ENCODE data around the gene WDR74. TPM values are rescaled to one million over a fixed set of nuclear protein-coding genes. Genes with fewer than 3 reads are reported as not detected.

Gene WDR74
- total RNA-seq, 2 donors from 2014 or later, result 15.8 to 40.0 TPM

DNA sequence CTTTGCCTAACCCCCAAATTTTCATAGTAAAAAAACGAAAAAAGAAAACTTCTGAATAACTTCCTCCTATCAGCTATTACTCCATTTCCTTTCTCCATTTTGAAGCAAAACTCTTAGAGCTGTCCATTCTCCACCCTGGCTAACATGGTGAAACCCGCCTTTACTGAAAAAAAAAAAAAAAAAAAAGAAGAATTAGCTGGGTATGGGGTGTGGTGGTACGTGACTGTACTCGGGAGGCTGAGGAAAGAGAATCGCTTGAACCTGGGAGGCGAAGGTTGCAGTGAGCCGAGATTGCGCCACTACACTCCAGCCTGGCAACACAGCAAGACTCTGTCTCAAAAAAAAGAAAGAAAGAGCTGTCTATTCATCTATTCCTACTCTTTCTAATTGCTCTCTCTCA, 22.8 kb downstream of the WDR74 start:
- peaks cover 0 to 21% of the 10 kb centered on the region in 2 donors for H3K36me3 ChIP-seq (replicated peaks in 1 of 2; ENCODE audit: insufficient read depth in 1 of 2, low read depth in 2 of 2)
- no peaks in the 10 kb centered on the region for H3K27me3 ChIP-seq
- no peak overlapping the region for H3K4me3 ChIP-seq
- H3K4me1 ChIP-seq, result no peaks in the 10 kb centered on the region
- ATAC-seq (no peak), DNase-seq (no peak)
- no peak overlapping the region for H3K27ac ChIP-seq
- no peaks in the 10 kb centered on the region for H3K9me3 ChIP-seq
- intact Hi-C loops (cut with DNase I), result no loop called here
- 78 to 90% methylated on average over 8 of the region's 8 CpGs for WGBS, 2 donors
- TF ChIP-seq, protein P1, sequence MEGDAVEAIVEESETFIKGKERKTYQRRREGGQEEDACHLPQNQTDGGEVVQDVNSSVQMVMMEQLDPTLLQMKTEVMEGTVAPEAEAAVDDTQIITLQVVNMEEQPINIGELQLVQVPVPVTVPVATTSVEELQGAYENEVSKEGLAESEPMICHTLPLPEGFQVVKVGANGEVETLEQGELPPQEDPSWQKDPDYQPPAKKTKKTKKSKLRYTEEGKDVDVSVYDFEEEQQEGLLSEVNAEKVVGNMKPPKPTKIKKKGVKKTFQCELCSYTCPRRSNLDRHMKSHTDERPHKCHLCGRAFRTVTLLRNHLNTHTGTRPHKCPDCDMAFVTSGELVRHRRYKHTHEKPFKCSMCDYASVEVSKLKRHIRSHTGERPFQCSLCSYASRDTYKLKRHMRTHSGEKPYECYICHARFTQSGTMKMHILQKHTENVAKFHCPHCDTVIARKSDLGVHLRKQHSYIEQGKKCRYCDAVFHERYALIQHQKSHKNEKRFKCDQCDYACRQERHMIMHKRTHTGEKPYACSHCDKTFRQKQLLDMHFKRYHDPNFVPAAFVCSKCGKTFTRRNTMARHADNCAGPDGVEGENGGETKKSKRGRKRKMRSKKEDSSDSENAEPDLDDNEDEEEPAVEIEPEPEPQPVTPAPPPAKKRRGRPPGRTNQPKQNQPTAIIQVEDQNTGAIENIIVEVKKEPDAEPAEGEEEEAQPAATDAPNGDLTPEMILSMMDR (IDR thresholded peaks at IDR 0.05), result no peak
- TF ChIP-seq POLR2A (IDR thresholded peaks at IDR 0.05), result no peak

GRCh38 chr11:62811659-62812058, 27.7 kb downstream of the WDR74 start:
- no peaks in the 10 kb centered on the region for H3K9me3 ChIP-seq
- peaks cover 1% of the 10 kb centered on the region for H3K4me1 ChIP-seq
- H3K4me3 ChIP-seq, result no peak overlapping the region
- H3K27ac ChIP-seq, result no peak overlapping the region
- DNase-seq (no peak), ATAC-seq (no peak)
- WGBS, 2 donors, result 74 to 83% methylated on average over 2 of the region's 2 CpGs
- intact Hi-C loops (cut with DNase I), result no loop called here
- H3K36me3 ChIP-seq (replicated peaks in 1 of 2; ENCODE audit: insufficient read depth in 1 of 2, low read depth in 2 of 2), result no peaks in the 10 kb centered on the region
- no peak for TF ChIP-seq POLR2A (IDR thresholded peaks at IDR 0.05)
- TF ChIP-seq, protein P1 (IDR thresholded peaks at IDR 0.05), result no peak
- H3K27me3 ChIP-seq, result no peaks in the 10 kb centered on the region

- intact Hi-C loops (cut with DNase I), result no loop called here
- peaks cover 11% of the 10 kb centered on the region for H3K4me1 ChIP-seq
- no peaks in the 10 kb centered on the region for H3K27me3 ChIP-seq
- no peaks in the 10 kb centered on the region for H3K9me3 ChIP-seq
- TF ChIP-seq, protein P1 (IDR thresholded peaks at IDR 0.05), result no peak
- no peak for TF ChIP-seq POLR2A (IDR thresholded peaks at IDR 0.05)
- no peaks in the 10 kb centered on the region for H3K36me3 ChIP-seq (replicated peaks in 1 of 2; ENCODE audit: insufficient read depth in 1 of 2, low read depth in 2 of 2)
- no peak overlapping the region for H3K27ac ChIP-seq
- DNase-seq (no peak), ATAC-seq (no peak)
- WGBS, 2 donors, result 14 to 20% methylated on average over 1 of the region's 1 CpG
- H3K4me3 ChIP-seq, result no peak overlapping the region
Measured at GRCh38 chr11:62810748-62811147, 28.6 kb downstream of the WDR74 start.

GRCh38 chr11:62806611-62807121, 32.7 kb downstream of the WDR74 start:
- peak in 1 of 3 donors; percentile 5 for TF ChIP-seq POLR2A (IDR thresholded peaks at IDR 0.05)
- TF ChIP-seq, protein P1 (IDR thresholded peaks at IDR 0.05), result no peak
- intact Hi-C loops (cut with DNase I), result no loop called here
- peak overlapping the region; percentile 53 to 92 (median 84) for H3K27ac ChIP-seq
- 63 to 80% methylated on average over 4 to 5 of the region's 5 CpGs for WGBS, 2 donors
- no peaks in the 10 kb centered on the region for H3K27me3 ChIP-seq
- no peaks in the 10 kb centered on the region for H3K36me3 ChIP-seq (replicated peaks in 1 of 2; ENCODE audit: insufficient read depth in 1 of 2, low read depth in 2 of 2)
- no peak overlapping the region for H3K4me3 ChIP-seq
- no peaks in the 10 kb centered on the region for H3K9me3 ChIP-seq
- ATAC-seq, result no peak
- peaks cover 25% of the 10 kb centered on the region for H3K4me1 ChIP-seq
- peak in 3 of 4 donors; percentile 15 to 47 (median 27) for DNase-seq

GRCh38 chr11:62805961-62806441, 33.4 kb downstream of the WDR74 start:
- ATAC-seq (no peak), DNase-seq (no peak)
- H3K9me3 ChIP-seq, result no peaks in the 10 kb centered on the region
- peaks cover 0 to 7% of the 10 kb centered on the region in 2 donors for H3K36me3 ChIP-seq (replicated peaks in 1 of 2; ENCODE audit: insufficient read depth in 1 of 2, low read depth in 2 of 2)
- peaks cover 25% of the 10 kb centered on the region for H3K4me1 ChIP-seq
- no peaks in the 10 kb centered on the region for H3K27me3 ChIP-seq
- peak overlapping the region; percentile 53 to 92 (median 84) for H3K27ac ChIP-seq
- WGBS, 2 donors, result 13 to 24% methylated on average over 12 of the region's 12 CpGs
- no peak overlapping the region for H3K4me3 ChIP-seq
- intact Hi-C loops (cut with DNase I), result no loop called here
- TF ChIP-seq POLR2A (IDR thresholded peaks at IDR 0.05), result no peak
- TF ChIP-seq, protein P1 (IDR thresholded peaks at IDR 0.05), result no peak

Data from body of pancreas (tissue), 4 donors.